ENCODE data around the gene KLHL18.
"Not testable (repeated sequence)": the region's sequence is repeated elsewhere in the genome, so short reads cannot be mapped to it uniquely, and the experiment has no call there.

KLHL18 gene

GRCh38 chr3:47314056-47314764 is 31.5 kb downstream of the KLHL18 start:
- no peak for DNase-seq (ENCODE audit: low spot score)

DNA sequence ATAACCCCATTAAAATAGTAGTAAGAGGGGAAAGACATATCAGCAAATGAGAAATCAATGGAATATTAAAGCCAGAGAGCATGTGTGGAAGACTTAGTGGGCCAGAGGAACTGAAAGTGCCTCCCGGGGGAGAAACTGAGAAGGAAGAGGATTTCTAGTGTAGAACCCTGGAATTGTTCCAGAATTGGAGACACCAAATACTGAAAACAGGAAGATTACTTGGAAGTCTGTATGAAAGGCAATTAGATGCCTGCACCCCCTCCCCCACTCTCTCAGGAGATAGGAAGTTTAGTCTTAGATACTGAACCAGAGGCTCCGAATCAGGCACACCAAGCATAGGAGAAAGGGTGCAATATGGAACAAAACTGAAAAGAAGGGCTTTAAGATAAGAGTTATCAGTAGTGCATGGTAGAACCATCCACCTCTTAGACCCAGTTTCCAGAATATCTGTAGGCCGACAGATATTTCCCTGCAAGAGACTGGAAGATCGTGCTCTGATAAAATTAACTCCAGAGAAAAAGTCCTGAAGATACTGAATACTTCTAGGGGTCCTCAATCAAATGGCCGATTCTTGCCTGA is 32.4 kb downstream of the KLHL18 start:
- no peak for DNase-seq (ENCODE audit: low spot score)

- not testable (repeated sequence) for DNase-seq (ENCODE audit: low spot score)
Measured at GRCh38 chr3:47316151-47316550, 33.4 kb downstream of the KLHL18 start.

GRCh38 chr3:47318916-47319315 is 36.2 kb downstream of the KLHL18 start:
- no peak for DNase-seq (ENCODE audit: low spot score)

DNA sequence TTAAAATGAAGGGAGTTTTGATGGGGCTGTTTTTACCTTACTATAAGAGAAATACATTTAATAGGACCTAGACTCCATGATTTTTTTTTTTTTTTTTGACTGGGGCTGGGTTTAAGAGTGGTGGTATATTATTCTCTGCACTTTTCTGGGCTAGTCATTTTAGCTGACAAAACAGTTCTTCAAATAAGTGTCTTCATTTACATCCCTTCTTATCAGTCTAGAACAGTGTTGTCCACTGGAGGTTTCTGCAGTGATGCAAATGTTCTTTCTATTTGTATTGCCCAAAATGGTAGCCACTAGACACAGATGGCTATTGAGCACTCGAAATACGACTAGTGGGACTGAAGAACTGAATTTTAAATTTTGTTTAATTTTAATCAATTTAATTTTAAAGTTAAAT is 37.2 kb downstream of the KLHL18 start:
- no peak for DNase-seq (ENCODE audit: low spot score)

DNA sequence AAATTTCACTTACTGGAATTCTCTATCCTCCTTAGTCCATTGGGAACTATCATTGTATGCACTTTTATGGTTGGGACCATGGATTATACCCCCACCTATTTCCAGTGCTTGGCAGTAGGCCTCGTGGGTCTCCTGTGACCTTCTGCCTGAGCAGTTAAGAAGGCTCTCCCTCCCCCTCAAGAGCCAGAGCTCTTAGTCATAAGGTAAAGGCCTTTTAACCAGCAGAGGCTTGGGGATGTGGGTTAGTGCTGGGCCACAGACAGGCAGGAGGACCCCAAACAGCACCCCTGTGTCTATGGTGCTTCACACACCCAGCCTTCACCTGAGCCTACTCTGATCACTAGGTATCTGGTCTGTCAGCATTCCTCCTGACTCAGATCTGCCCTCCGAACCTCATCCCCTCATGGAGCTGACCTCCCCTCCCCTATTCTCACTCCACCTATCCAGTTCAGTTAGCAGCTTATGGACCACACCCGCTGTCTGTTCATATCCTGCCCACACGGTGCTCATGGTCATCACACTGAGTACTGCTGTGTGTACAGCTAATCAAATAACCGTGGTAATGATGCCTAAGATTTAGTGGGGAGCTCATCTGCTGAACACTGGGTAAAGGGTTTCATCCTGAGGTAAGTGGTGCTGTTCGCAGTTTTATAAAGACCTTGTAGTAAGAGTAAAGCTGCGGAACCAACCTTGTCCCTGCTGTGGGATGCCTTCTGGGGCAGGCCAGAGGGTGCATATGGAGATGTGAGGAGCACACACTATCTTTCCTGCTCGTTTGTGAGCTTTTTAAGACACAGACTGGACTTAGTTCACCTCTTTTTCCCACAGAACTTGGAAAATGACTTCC is 40.9 kb downstream of the KLHL18 start:
- DNase-seq (ENCODE audit: low spot score), result no peak

- DNase-seq (ENCODE audit: low spot score), result no peak
Measured at GRCh38 chr3:47324278-47324865, 41.6 kb downstream of the KLHL18 start.

DNA sequence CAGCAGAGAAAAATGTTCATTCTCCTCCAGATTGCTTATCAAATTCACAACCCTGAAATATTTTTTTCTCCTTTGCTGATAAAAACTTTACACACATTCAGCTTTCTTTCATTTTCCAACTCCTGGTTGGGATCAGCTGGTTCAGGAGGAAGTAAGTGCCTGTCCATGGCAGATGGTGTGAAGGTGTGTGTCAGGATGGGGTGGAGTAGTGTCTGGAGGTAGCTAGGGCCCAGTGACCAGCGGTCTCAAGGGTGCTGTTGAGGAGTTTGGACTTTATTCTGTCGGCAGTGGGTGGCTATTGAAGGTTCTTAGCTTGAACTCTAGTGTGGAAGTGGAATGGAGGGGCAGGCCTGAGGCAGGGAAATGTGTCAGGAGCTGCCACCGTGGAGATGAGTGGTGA is 51.2 kb downstream of the KLHL18 start:
- no peak for DNase-seq (ENCODE audit: low spot score)

DNA sequence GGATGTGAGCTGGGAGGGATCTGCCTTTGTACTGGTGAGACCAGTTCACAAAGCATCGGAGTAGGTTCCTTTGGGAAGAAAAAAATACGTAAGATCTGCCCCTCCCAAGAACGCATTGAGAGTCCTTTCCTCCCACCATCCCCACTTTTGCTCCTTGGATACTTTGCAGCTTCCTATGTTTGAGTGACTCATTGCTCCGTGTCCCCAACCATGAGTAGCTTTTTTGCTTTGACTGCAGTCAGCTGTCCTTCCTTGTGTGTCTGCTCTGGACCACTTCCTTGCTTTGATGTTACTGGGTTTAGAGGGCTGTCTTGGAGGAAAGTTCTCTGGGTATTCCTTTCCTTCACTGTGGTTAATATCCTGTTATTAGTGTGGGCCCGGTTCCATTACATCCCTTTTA is 54.9 kb downstream of the KLHL18 start:
- DNase-seq (ENCODE audit: low spot score), result no peak

DNA sequence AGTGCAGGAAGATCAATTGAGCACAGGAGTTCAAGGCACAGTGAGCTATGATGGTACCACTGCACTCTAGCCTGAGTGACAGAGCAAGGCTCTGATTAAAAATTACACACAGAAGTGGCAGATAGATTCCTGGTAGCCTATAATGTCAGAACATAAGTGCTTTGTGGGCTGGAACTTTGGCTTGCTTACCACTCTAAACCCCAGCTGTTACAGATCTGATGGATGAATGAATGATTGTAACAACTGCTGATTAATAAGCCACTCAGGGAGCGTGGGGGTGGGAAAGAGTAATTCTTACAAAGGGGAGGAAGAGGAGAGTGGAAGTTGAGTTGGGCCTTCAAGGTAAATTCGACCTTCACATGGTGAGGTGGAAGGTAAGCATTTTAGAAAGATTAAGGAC is 57.2 kb downstream of the KLHL18 start:
- DNase-seq (ENCODE audit: low spot score), result no peak

- DNase-seq (ENCODE audit: low spot score), result no peak
Measured at GRCh38 chr3:47340866-47341265, 58.1 kb downstream of the KLHL18 start.

DNA sequence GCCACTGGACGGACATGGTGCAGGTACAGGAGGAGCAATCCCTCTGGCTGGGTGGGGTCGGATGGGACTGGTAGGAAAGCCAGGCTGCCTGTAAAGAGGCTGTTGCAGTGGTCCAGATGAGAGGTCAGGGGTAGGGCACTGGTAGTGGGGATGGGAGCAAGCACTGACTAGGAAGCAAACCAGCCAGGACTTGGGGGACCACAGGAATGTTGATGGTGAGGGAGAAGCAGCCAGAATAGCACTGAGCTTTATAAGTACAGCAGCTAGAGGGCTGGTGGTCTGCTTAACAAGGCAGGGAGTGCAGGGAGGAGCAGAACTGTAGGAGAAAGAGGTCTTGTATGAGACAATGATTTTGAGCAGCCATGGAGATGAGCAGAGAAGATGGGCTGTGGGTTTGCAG is 59.4 kb downstream of the KLHL18 start:
- no peak for DNase-seq (ENCODE audit: low spot score)

GRCh38 chr3:47342812-47343211 is 60.1 kb downstream of the KLHL18 start:
- DNase-seq (ENCODE audit: low spot score), result no peak

- no peak for DNase-seq (ENCODE audit: low spot score)
Measured at GRCh38 chr3:47343471-47343971, 60.8 kb downstream of the KLHL18 start.

GRCh38 chr3:47344971-47345370 is 62.2 kb downstream of the KLHL18 start:
- no peak for DNase-seq (ENCODE audit: low spot score)

GRCh38 chr3:47347217-47347801 is 64.6 kb downstream of the KLHL18 start:
- DNase-seq (ENCODE audit: low spot score), result no peak

- no peak for DNase-seq (ENCODE audit: low spot score)
Measured at GRCh38 chr3:47348411-47349154, 65.8 kb downstream of the KLHL18 start.

DNA sequence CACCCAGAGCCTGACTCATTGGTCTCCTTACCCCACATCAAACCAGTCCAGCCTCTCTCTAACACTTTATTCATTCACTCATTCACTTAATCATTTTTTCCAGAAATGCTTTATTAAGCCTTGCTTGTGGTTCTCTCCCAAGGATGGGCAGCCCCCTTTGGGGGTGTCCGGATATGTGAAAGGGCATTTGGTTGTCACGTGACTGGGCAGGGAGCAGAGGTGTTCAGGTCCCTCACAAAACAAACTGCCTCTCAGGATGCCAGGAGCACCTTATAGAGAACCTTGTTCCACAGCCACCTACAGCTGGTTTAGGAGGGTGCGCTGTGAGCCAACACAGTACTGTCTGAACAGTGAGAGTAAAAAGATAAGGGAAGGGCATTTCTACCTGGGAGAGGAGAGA is 72.3 kb downstream of the KLHL18 start:
- DNase-seq (ENCODE audit: low spot score), result no peak

GRCh38 chr3:47356201-47356600 is 73.5 kb downstream of the KLHL18 start:
- DNase-seq (ENCODE audit: low spot score), result no peak

DNA sequence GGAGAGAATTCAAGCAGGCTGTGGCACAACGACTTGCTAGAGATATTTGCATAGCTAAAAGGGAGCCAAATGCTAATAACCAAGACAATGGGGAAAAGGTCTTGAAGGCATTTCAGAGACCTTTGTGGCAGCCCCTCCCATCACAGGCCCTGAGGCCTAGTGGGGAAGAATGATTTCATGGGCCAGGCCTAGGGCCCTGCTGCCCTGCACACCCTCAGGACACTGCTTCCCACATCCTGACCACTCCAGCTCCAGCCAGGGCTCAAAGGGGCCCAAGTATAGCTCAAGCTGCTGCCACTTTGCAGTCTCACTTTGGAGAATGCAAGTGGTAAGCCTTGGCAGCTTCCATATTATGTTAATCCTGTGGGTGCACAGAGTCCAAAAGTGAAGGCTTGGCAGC is 76.6 kb downstream of the KLHL18 start:
- no peak for DNase-seq (ENCODE audit: low spot score)

DNA sequence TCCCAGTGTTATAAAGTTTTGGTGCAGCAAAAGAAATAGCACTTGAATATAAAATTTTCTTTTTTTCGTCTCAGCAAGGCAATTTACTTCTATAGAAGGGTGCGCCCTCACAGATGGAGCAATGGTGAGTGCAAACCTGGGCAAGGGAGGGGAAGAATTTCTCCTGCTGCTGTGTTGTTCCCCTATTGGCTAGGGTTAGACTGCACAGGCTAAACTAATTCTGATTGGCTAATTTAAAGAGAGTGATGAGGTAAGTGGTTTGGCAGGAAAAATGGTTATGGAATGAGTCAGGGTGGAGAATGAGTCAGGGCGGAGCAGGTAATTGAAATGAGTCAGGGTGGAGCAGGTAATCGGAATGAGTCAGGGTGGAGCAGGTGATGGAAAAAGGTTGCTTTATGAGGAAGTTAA is 77.4 kb downstream of the KLHL18 start:
- not testable (repeated sequence) for DNase-seq (ENCODE audit: low spot score)

All from left forelimb (tissue), 1 donor.